GM12878 (cell line): ENCODE measurements around the gene CD3G. TPM values are rescaled to one million over a fixed set of nuclear protein-coding genes. Genes with fewer than 3 reads are reported as not detected.

Source experiments
- ATAC-seq: fragments of 200-7000 bp; cut with Tn5 transposase; 3 replicates; pipeline ENCODE4 v1.9.1; 2020; ENCODE audit warnings: mild to moderate bottlenecking, moderate library complexity
- BruUV-seq: library from RNA; stranded (reverse); fragments of 400-500 nt; replicated peaks from 2 replicates; lab custom pipeline; 2021; lab: Mats Ljungman, UMichigan
- CTCF ChIA-PET: fragments of 300-600 bp; sonication (Branson Sonifier 250); formaldehyde crosslinking; extraction: SDS; loops from one replicate; lab custom pipeline; 2021; ENCODE audit warnings: inconsistent platforms; lab: Yijun Ruan, JAX
- POLR2A ChIA-PET: fragments of 350-600 bp; formaldehyde crosslinking; extraction: SDS; loops from one replicate; lab custom pipeline; 2021; ENCODE audit warnings: inconsistent platforms; lab: Charles Lee
- RAD21 ChIA-PET: fragments of 300-600 bp; sonication (Branson Sonifier 250); formaldehyde crosslinking; loops from one replicate; lab custom pipeline; 2023; ENCODE audit warnings: antibody characterized with exemption; ENCODE audit not compliant: unreplicated experiment; lab: Charles Lee
- SMC1A ChIA-PET: fragments of 300-600 bp; sonication (Branson Sonifier 250); formaldehyde crosslinking; loops from one replicate; lab custom pipeline; 2023; ENCODE audit not compliant: unreplicated experiment, uncharacterized antibody; lab: Charles Lee
- DNase-seq: peaks from one replicate; pipeline ENCODE4 v3.0.0-alpha.2; 2011; ENCODE audit warnings: low read depth, low spot score
- FAIRE-seq: peaks from 3 replicates; lab custom pipeline; 2011; peaks lifted over from hg19 to GRCh38; lab: Jason Lieb, UNC
- H2AFZ ChIP-seq: 2 replicates; pipeline ENCODE4 v1.6.0; 2011; ENCODE audit warnings: low read depth, low read length, control low read depth; ENCODE audit not compliant: control insufficient read depth
- H3K27ac ChIP-seq: 2 replicates; pipeline ENCODE4 v1.5.1; 2011; ENCODE audit warnings: control low read depth; ENCODE audit not compliant: control insufficient read depth, insufficient read depth
- H3K27me3 ChIP-seq, 2 experiments: replicated peaks in 1 of 2; 2 replicates each; pipeline versions ENCODE4 v1.6.0 to v1.6.1; 2011; ENCODE audit warnings: low read length in 1 of 2; ENCODE audit not compliant: control insufficient read depth in 2 of 2, insufficient read depth in 2 of 2
- H3K36me3 ChIP-seq, 2 experiments: 2 replicates each; pipeline ENCODE4 v1.5.1; 2011; ENCODE audit warnings: low read length in 1 of 2; ENCODE audit not compliant: control insufficient read depth in 2 of 2, insufficient read depth in 2 of 2
- H3K4me1 ChIP-seq: 2 replicates; pipeline ENCODE4 v1.6.1; 2011; ENCODE audit warnings: mild to moderate bottlenecking, low read length, moderate library complexity, mixed read lengths; ENCODE audit not compliant: control insufficient read depth, insufficient read depth
- H3K4me2 ChIP-seq: 2 replicates; pipeline ENCODE4 v1.6.0; 2011; ENCODE audit warnings: control low read depth; ENCODE audit not compliant: control insufficient read depth, insufficient read depth
- H3K4me3 ChIP-seq: fragments of 200-600 bp; sonication (generic); 2 replicates; pipeline ENCODE4 v1.5.1; 2016
- H3K79me2 ChIP-seq: 2 replicates; pipeline ENCODE4 v1.6.0; 2011; ENCODE audit warnings: low read length; ENCODE audit not compliant: control insufficient read depth, insufficient read depth
- H3K9ac ChIP-seq: 2 replicates; pipeline ENCODE4 v1.8.0; 2011; ENCODE audit warnings: low read length, control low read depth, mixed read lengths; ENCODE audit not compliant: control insufficient read depth, insufficient read depth
- H3K9me3 ChIP-seq: replicated peaks from 3 replicates; pipeline ENCODE4 v1.5.1; 2011; ENCODE audit warnings: mild to moderate bottlenecking, low read length; ENCODE audit not compliant: control insufficient read depth, insufficient read depth
- H4K20me1 ChIP-seq: 2 replicates; pipeline ENCODE4 v1.6.0; 2011; ENCODE audit not compliant: control insufficient read depth, insufficient read depth
- CREB1 ChIP-seq: IDR thresholded peaks from 2 replicates; pipeline ENCODE4 v1.6.1; 2012; ENCODE audit warnings: low read depth, mild to moderate bottlenecking, inconsistent platforms
- EP300 ChIP-seq, 2 experiments: fragments of 150-350 bp in 1 of 2; IDR thresholded peaks; 2 replicates each; pipeline ENCODE4 v1.6.1; 2011 to 2012; ENCODE audit warnings: low read depth in 2 of 2, low read length in 2 of 2, borderline replicate concordance in 1 of 2, improper control_type of control experiment in 1 of 2, inconsistent platforms in 1 of 2; ENCODE audit not compliant: control insufficient read depth in 1 of 2
- ETV6 ChIP-seq, 2 experiments: fragments of 450-650 bp in 1 of 2; IDR thresholded peaks in 1 of 2; conservative IDR thresholded peaks in 1 of 2; 2 replicates each; pipeline ENCODE4 v1.6.1; 2014; ENCODE audit warnings: antibody characterized with exemption in 1 of 2, borderline replicate concordance in 1 of 2, low read depth in 1 of 2, mild to moderate bottlenecking in 1 of 2, moderate library complexity in 1 of 2
- MYB ChIP-seq: fragments of 150-350 bp; IDR thresholded peaks from 2 replicates; pipeline ENCODE4 v1.6.1; 2014; ENCODE audit warnings: mild to moderate bottlenecking, low read depth, low read length, borderline replicate concordance
- PAX5 ChIP-seq: IDR thresholded peaks from 2 replicates; pipeline ENCODE4 v1.6.1; 2011; ENCODE audit warnings: low read depth, low read length, borderline replicate concordance
- RCOR1 ChIP-seq: conservative IDR thresholded peaks from 2 replicates; pipeline ENCODE4 v1.6.1; 2012; ENCODE audit warnings: low read depth, low read length, improper control_type of control experiment
- RELA ChIP-seq: fragments of 450-650 bp; IDR thresholded peaks from 2 replicates; pipeline ENCODE4 v1.8.0; 2014; ENCODE audit warnings: borderline replicate concordance; ENCODE audit not compliant: partially characterized antibody
- WRNIP1 ChIP-seq: IDR thresholded peaks from 2 replicates; pipeline ENCODE4 v1.6.1; 2011; ENCODE audit warnings: low read depth, low read length, improper control_type of control experiment, borderline replicate concordance
- in situ Hi-C: fragments of 300-500 bp; cut with MboI; formaldehyde crosslinking; loops from 9 replicates; pipeline ENCODE4 v1.14.3; 2018; ENCODE audit warnings: mixed read lengths
- intact Hi-C: fragments of 100-400 bp; cut with micrococcal nuclease; formaldehyde crosslinking; loops from one replicate; pipeline ENCODE4 v1.14.2; 2022; ENCODE audit not compliant: unreplicated experiment
- polyA plus RNA-seq, 11 experiments: library from polyadenylated mRNA; depleted of rRNA in 4 of 11; unstranded in 6 of 11; stranded (reverse) in 5 of 11; fragments of >200 nt; fragmentation: Nextera tagmentation in 4 of 11; fragmentation: Illumina TruSeq in 1 of 11; extraction: Ambion mirVana in 4 of 11; extraction: Trizol in 1 of 11; gene quantifications; 1 replicate in 1 of 11; 2 replicates in 10 of 11; pipeline versions ENCODE4 v1.2.1 to v1.2.3, GENCODE V29; 2011 to 2016; ENCODE audit warnings: inconsistent platforms in 2 of 11, missing spikeins in 2 of 11, low read depth in 1 of 11
- total RNA-seq, 4 experiments: library from RNA; depleted of rRNA in 3 of 4; stranded (reverse); fragments of >200 nt in 3 of 4; fragmentation: Illumina TruSeq in 1 of 4; extraction: Trizol in 1 of 4; gene quantifications; 2 replicates each; pipeline versions ENCODE4 v1.2.1 to v1.2.3, GENCODE V29; 2013 to 2021
- TF ChIP-seq, protein P1 (sequence below): fragments of 450-650 bp; IDR thresholded peaks from 2 replicates; pipeline ENCODE4 v1.6.1; 2017; ENCODE audit warnings: mild to moderate bottlenecking
- TF ChIP-seq, protein P2 (sequence below): fragments of 450-650 bp; IDR thresholded peaks from 2 replicates; pipeline ENCODE4 v1.6.1; 2017; ENCODE audit warnings: borderline replicate concordance
- TF ChIP-seq, protein P3 (sequence below): fragments of 150-350 bp; IDR thresholded peaks from 2 replicates; pipeline ENCODE4 v1.6.1; 2014; ENCODE audit warnings: mild to moderate bottlenecking, low read depth, low read length

CD3G gene
- total and polyA plus RNA-seq, 10 of the 15 experiments (the other 5 are each of a cell fraction or from before 2014, with no cell fraction given) = 0.10 to 0.16 (median 0.13) TPM; not detected in 7

DNA sequence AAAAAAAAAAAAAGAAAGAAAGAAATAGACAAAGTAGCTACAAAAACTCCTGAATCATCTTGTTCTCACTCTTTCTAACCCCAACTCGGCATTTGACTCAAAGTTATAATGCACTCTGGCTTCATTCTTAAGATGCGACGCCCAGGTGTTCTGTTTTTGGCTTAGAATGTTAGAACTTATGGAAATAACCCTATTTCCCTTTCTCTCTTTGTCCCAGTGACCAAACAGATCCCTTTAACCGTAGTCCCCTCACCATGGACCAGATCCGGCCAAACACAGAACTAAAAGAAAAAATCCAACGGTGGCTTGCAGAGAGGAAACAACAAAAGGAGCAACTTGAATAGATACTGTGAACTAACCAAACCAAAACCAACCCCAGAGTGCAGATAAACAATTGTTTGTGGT lies 52.0 kb downstream of the CD3G start (continued):
- TF ChIP-seq, protein P1, sequence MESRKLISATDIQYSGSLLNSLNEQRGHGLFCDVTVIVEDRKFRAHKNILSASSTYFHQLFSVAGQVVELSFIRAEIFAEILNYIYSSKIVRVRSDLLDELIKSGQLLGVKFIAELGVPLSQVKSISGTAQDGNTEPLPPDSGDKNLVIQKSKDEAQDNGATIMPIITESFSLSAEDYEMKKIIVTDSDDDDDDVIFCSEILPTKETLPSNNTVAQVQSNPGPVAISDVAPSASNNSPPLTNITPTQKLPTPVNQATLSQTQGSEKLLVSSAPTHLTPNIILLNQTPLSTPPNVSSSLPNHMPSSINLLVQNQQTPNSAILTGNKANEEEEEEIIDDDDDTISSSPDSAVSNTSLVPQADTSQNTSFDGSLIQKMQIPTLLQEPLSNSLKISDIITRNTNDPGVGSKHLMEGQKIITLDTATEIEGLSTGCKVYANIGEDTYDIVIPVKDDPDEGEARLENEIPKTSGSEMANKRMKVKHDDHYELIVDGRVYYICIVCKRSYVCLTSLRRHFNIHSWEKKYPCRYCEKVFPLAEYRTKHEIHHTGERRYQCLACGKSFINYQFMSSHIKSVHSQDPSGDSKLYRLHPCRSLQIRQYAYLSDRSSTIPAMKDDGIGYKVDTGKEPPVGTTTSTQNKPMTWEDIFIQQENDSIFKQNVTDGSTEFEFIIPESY = no peak

DNA sequence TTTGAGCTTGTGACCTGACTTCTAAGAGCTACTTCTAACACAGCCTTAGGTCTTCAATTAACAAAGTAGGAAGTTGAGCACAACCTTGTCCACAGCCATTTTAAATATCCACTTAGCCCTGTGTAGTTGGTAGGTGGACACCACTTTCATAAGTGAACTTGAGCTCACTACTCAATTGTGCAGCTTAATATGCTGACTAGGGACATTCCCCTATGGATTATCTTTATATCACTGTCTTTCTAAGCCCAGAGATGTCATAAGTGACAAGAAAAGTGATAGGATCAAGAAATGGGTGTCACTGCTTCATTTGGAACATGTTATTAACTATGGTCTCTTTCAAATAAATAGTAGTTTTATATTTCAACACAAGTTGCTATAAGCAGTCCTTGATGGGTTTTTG lies 53.3 kb downstream of the CD3G start:
- ChIA-PET POLR2A (no interaction called here), SMC1A (interaction anchor here (0.6 to 2.6 kb wide), 13 partner anchors 8 to 190 kb away, joined by 3 to 10 read pairs (median 3); no protein-coding TSS in a partner anchor), RAD21 (interaction anchor here (0.6 to 1.1 kb wide), 2 partner anchors 37 to 186 kb away, joined by 3 read pairs; no protein-coding TSS in a partner anchor), CTCF (interaction anchor here (0.6 to 2.8 kb wide), 11 partner anchors 8 to 722 kb away, joined by 3 to 10 read pairs (median 5); no protein-coding TSS in a partner anchor)
- Histone ChIP-seq H3K27ac (no peak overlapping the region), H3K9me3 (no peaks in the 10 kb centered on the region), H3K36me3 (peaks cover 7 to 23% of the 10 kb centered on the region in 2 experiments), H3K4me2 (no peak overlapping the region), H3K9ac (no peak overlapping the region), H3K79me2 (peaks cover 20% of the 10 kb centered on the region), H3K27me3 (no peaks in the 10 kb centered on the region), H3K4me3 (no peak overlapping the region), H3K4me1 (peaks cover 10% of the 10 kb centered on the region; the same call in 1 of the 2 replicates), H2AFZ (no peak overlapping the region), H4K20me1 (no peaks in the 10 kb centered on the region)
- ATAC-seq (no peak), FAIRE-seq (no peak), DNase-seq (no peak)
- TF ChIP-seq WRNIP1 = no peak
- TF ChIP-seq, protein P2, sequence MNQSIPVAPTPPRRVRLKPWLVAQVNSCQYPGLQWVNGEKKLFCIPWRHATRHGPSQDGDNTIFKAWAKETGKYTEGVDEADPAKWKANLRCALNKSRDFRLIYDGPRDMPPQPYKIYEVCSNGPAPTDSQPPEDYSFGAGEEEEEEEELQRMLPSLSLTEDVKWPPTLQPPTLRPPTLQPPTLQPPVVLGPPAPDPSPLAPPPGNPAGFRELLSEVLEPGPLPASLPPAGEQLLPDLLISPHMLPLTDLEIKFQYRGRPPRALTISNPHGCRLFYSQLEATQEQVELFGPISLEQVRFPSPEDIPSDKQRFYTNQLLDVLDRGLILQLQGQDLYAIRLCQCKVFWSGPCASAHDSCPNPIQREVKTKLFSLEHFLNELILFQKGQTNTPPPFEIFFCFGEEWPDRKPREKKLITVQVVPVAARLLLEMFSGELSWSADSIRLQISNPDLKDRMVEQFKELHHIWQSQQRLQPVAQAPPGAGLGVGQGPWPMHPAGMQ = no peak
- no peak for TF ChIP-seq PAX5
- no peak for TF ChIP-seq MYB
- TF ChIP-seq RCOR1 = no peak
- TF ChIP-seq RELA = no peak
- TF ChIP-seq EP300 (IDR thresholded peaks at IDR 0.05; ENCODE audit: borderline replicate concordance in 1 of 2, control insufficient read depth in 1 of 2, low read depth in 2 of 2, low read length in 2 of 2) = no peak
- TF ChIP-seq CREB1 = no peak
- TF ChIP-seq, protein P3, sequence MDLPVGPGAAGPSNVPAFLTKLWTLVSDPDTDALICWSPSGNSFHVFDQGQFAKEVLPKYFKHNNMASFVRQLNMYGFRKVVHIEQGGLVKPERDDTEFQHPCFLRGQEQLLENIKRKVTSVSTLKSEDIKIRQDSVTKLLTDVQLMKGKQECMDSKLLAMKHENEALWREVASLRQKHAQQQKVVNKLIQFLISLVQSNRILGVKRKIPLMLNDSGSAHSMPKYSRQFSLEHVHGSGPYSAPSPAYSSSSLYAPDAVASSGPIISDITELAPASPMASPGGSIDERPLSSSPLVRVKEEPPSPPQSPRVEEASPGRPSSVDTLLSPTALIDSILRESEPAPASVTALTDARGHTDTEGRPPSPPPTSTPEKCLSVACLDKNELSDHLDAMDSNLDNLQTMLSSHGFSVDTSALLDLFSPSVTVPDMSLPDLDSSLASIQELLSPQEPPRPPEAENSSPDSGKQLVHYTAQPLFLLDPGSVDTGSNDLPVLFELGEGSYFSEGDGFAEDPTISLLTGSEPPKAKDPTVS = no peak
- TF ChIP-seq ETV6 (conservative IDR thresholded peaks at IDR 0.05 in 1 of 2, IDR thresholded peaks at IDR 0.05 in 1 of 2; ENCODE audit: borderline replicate concordance in 1 of 2, low read depth in 1 of 2) = no peak
- intact Hi-C loops = no loop called here
- in situ Hi-C loops = loop anchor here (25.0 kb wide), 1 partner anchor 90 kb away; no protein-coding TSS in a partner anchor
- no TSS peak for BruUV-seq
